SK-N-MC (cell line): ENCODE results near the gene GNG13.

ENCODE experiments used
- EZH2 ChIP-seq: fragments of 200-600 bp; sonication (generic); IDR thresholded peaks from one replicate; pipeline ENCODE4 v1.6.1; 2017; ENCODE audit warnings: antibody characterized with exemption
- POLR2AphosphoS5 ChIP-seq: IDR thresholded peaks from 2 replicates; pipeline ENCODE4 v1.6.1; 2012; ENCODE audit warnings: mild to moderate bottlenecking, low read depth, low read length, borderline replicate concordance

DNA sequence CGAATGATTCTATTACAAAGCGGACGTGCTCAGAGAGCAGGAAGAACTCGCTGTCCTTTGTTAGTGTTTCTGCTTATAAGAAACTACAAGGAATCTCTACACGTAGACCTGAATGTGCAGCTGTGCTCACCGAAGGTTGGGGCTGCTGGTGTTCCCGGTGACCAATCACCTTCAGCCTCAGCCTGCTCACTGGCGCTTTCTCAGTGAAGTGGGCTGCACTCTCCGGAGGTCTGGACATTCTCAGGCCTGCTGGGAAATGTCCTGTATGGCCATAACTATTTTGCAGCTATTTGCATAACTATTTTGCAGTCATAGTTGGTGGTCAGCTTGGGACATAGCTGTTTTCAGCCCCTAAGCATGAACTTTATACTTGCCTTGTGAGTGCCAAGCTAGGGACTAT is 50.0 kb downstream of the GNG13 start:
- TF ChIP-seq POLR2AphosphoS5 (no peak), EZH2 (no peak)
